Gastroesophageal sphincter (tissue), 4 donors: ENCODE results near the gene KAZALD1. TPM values are rescaled to one million over a fixed set of nuclear protein-coding genes. Genes with fewer than 3 reads are reported as not detected.

ENCODE experiments used
- ATAC-seq: fragments of 150-250 bp; one replicate; pipeline ENCODE4 v1.9.1; 2016; ENCODE audit warnings: mild to moderate bottlenecking, moderate library complexity
- H3K27ac ChIP-seq, 4 donors: fragments of 200-600 bp; sonication (generic) in 3 of 4; 1 replicate in 3 of 4; 2 replicates in 1 of 4; pipeline ENCODE4 v1.5.1; 2016 to 2019
- H3K27me3 ChIP-seq: fragments of 200-600 bp; sonication (generic); one replicate; pipeline ENCODE4 v1.5.1; 2019
- H3K36me3 ChIP-seq, 2 donors: fragments of 200-600 bp; sonication (generic); one replicate each; pipeline ENCODE4 v1.5.1; 2019; ENCODE audit warnings: control low read depth in 1 of 2
- H3K4me1 ChIP-seq, 3 donors: fragments of 200-600 bp; sonication (generic); 1 replicate in 2 of 3; 2 replicates in 1 of 3; pipeline ENCODE4 v1.5.1; 2016 to 2019; ENCODE audit warnings: control low read depth in 2 of 3
- H3K4me3 ChIP-seq, 2 donors: fragments of 200-600 bp; sonication (generic); one replicate each; pipeline ENCODE4 v1.5.1; 2019; ENCODE audit warnings: mild to moderate bottlenecking in 1 of 2, moderate library complexity in 1 of 2
- H3K9me3 ChIP-seq, 3 donors: fragments of 200-600 bp; sonication (generic); one replicate each; pipeline ENCODE4 v1.5.1; 2017 to 2019; ENCODE audit warnings: control low read depth in 2 of 3
- CTCF ChIP-seq, 4 experiments: fragments of 200-600 bp in 2 of 4; fragments of 450-650 bp in 2 of 4; sonication (generic) in 1 of 4; IDR thresholded peaks; one replicate each; pipeline ENCODE4 v1.5.1; 2017 to 2019; ENCODE audit warnings: antibody characterized with exemption in 4 of 4, mild to moderate bottlenecking in 2 of 4, moderate library complexity in 2 of 4
- EP300 ChIP-seq: sonication (generic); formaldehyde crosslinking; IDR thresholded peaks from one replicate; pipeline ENCODE4 v1.6.1; 2017; ENCODE audit warnings: antibody characterized with exemption, mild to moderate bottlenecking
- POLR2A ChIP-seq, 2 donors: fragments of 450-650 bp; IDR thresholded peaks; one replicate each; pipeline ENCODE4 v1.6.1; 2017; ENCODE audit warnings: antibody characterized with exemption in 2 of 2, mild to moderate bottlenecking in 2 of 2, moderate library complexity in 1 of 2
- POLR2AphosphoS5 ChIP-seq: sonication (generic); formaldehyde crosslinking; IDR thresholded peaks from one replicate; pipeline ENCODE4 v1.6.1; 2017; ENCODE audit warnings: antibody characterized with exemption
- WGBS, 2 donors: methylation state at CpG; one replicate each; pipeline ENCODE4 v1.1.5; 2018; ENCODE audit warnings: low coverage in 1 of 2; 5-methylcytosine and 5-hydroxymethylcytosine counted together
- total RNA-seq, 4 donors: library from RNA; depleted of rRNA; stranded (reverse); fragments of >200 nt; gene quantifications; one replicate each; pipeline ENCODE4 v1.1.0, GENCODE V29; 2016

The KAZALD1 gene
- 10 to 100 TPM in 1 of 4 donors, 1 to 10 TPM in 2, under 1 TPM in 1; 0.45 to 12.5 (median 2.2) TPM for total RNA-seq

GRCh38 chr10:101061624-101062231 lies at the start of gene KAZALD1:
Gene KAZALD1, plus strand, starts transcription at chr10:101061989. Its CDS starts 604 bp downstream, at chr10:101062593.
- peaks cover 0 to 59% (median 33%) of the 10 kb centered on the region in 3 donors for H3K4me1 ChIP-seq
- ATAC-seq = no peak
- H3K36me3 ChIP-seq = no peaks in the 10 kb centered on the region
- peak within 1 kb of the TSS; percentile 85 to 95 (median 92) for H3K27ac ChIP-seq
- 73% methylated on average over 3 of the region's 31 CpGs; no CpG with 5 or more reads in 1 of the 2 donors for WGBS, 2 donors
- no peaks in the 10 kb centered on the region for H3K9me3 ChIP-seq
- H3K4me3 ChIP-seq = peak within 1 kb of the TSS; percentile 64 to 84
- H3K27me3 ChIP-seq = peaks cover 48% of the 10 kb centered on the region
- TF ChIP-seq POLR2A (IDR thresholded peaks at IDR 0.05) (no peak), POLR2AphosphoS5 (no peak), CTCF (IDR thresholded peaks at IDR 0.05) (no peak), EP300 (no peak)

- peak; percentile 61 for TF ChIP-seq POLR2AphosphoS5
- no peak for TF ChIP-seq EP300
- TF ChIP-seq POLR2A (IDR thresholded peaks at IDR 0.05) = no peak
- peak in 3 of 4 experiments; percentile 82 to 98 (median 87) for TF ChIP-seq CTCF (IDR thresholded peaks at IDR 0.05)
- Histone ChIP-seq H3K27ac (peak overlapping the region in 3 of 4 donors; percentile 52 to 66 (median 55)), H3K36me3 (no peaks in the 10 kb centered on the region), H3K27me3 (peaks cover 20% of the 10 kb centered on the region), H3K4me1 (peaks cover 0 to 53% (median 25%) of the 10 kb centered on the region in 3 donors), H3K9me3 (no peaks in the 10 kb centered on the region), H3K4me3 (no peak overlapping the region)
- 4 to 9% methylated on average over 3 to 9 of the region's 14 CpGs for WGBS, 2 donors
- ATAC-seq = peak; percentile 94
Observed at GRCh38 chr10:101012525-101013364, 49.0 kb upstream of the KAZALD1 start.

GRCh38 chr10:101013365-101013825 lies 48.4 kb upstream of the KAZALD1 start:
- no peak overlapping the region for H3K4me3 ChIP-seq
- H3K9me3 ChIP-seq = no peaks in the 10 kb centered on the region
- TF ChIP-seq POLR2A (IDR thresholded peaks at IDR 0.05) = no peak
- TF ChIP-seq POLR2AphosphoS5 = no peak
- TF ChIP-seq CTCF (IDR thresholded peaks at IDR 0.05) = no peak
- no peak for TF ChIP-seq EP300
- no peak for ATAC-seq
- H3K27me3 ChIP-seq = peaks cover 25% of the 10 kb centered on the region
- peak overlapping the region in 3 of 4 donors; percentile 52 to 66 (median 55) for H3K27ac ChIP-seq
- 42 to 47% methylated on average over 8 to 9 of the region's 9 CpGs for WGBS, 2 donors
- H3K4me1 ChIP-seq = peaks cover 0 to 52% (median 18%) of the 10 kb centered on the region in 3 donors
- H3K36me3 ChIP-seq = no peaks in the 10 kb centered on the region

- TF ChIP-seq CTCF (IDR thresholded peaks at IDR 0.05) (peak in 3 of 4 experiments; percentile 94 to 96 (median 94)), POLR2AphosphoS5 (no peak)
- ATAC-seq = peak; percentile 64
- no peaks in the 10 kb centered on the region for H3K9me3 ChIP-seq
- no peaks in the 10 kb centered on the region for H3K36me3 ChIP-seq
- H3K4me1 ChIP-seq = peaks cover 0 to 52% (median 13%) of the 10 kb centered on the region in 3 donors
- H3K27me3 ChIP-seq = peaks cover 35% of the 10 kb centered on the region
- no peak overlapping the region for H3K4me3 ChIP-seq
- H3K27ac ChIP-seq = no peak overlapping the region
- 25% methylated on average over 4 of the region's 11 CpGs; no CpG with 5 or more reads in 1 of the 2 donors for WGBS, 2 donors
Observed at GRCh38 chr10:101014230-101014884, 47.4 kb upstream of the KAZALD1 start.
